Smooth muscle cell (in vitro differentiated cells): ENCODE measurements around the gene PCDHGC3. TPM values are rescaled to one million over a fixed set of nuclear protein-coding genes. Genes with fewer than 3 reads are reported as not detected.
A peak's percentile ranks its signal among the peaks of the same experiment; 100 is the strongest.

ENCODE experiments used
- DNase-seq: peaks from one replicate; lab custom pipeline; 2025; ENCODE audit not compliant: unreplicated experiment; lab: John Stamatoyannopoulos, UW
- H2AFZ ChIP-seq: fragments of 200-600 bp; sonication (generic); 2 replicates; pipeline ENCODE4 v1.6.0; 2016; ENCODE audit warnings: antibody characterized with exemption, low read depth, mild to moderate bottlenecking
- H3F3A ChIP-seq: fragments of 200-600 bp; sonication (generic); 2 replicates; pipeline ENCODE4 v1.6.0; 2017; ENCODE audit warnings: antibody characterized with exemption, low read depth
- H3K27ac ChIP-seq: fragments of 200-600 bp; sonication (generic); 2 replicates; pipeline ENCODE4 v1.5.1; 2016; ENCODE audit warnings: low read depth, mild to moderate bottlenecking
- H3K27me3 ChIP-seq: fragments of 200-600 bp; sonication (generic); 2 replicates; pipeline ENCODE4 v1.6.1; 2016; ENCODE audit warnings: low read depth, mild to moderate bottlenecking
- H3K36me3 ChIP-seq: fragments of 200-600 bp; sonication (generic); 2 replicates; pipeline ENCODE4 v1.5.1; 2016; ENCODE audit warnings: low read depth
- H3K4me1 ChIP-seq: fragments of 200-600 bp; sonication (generic); 2 replicates; pipeline ENCODE4 v1.5.1; 2016; ENCODE audit warnings: low read depth
- H3K4me2 ChIP-seq: fragments of 200-600 bp; sonication (generic); 2 replicates; pipeline ENCODE4 v1.6.0; 2016; ENCODE audit warnings: mild to moderate bottlenecking
- H3K4me3 ChIP-seq: fragments of 200-600 bp; sonication (generic); 2 replicates; pipeline ENCODE4 v1.5.1; 2016; ENCODE audit warnings: mild to moderate bottlenecking
- H3K79me2 ChIP-seq: fragments of 200-600 bp; sonication (generic); 2 replicates; pipeline ENCODE4 v1.6.0; 2016; ENCODE audit warnings: low read depth, mild to moderate bottlenecking
- H3K9ac ChIP-seq: fragments of 200-600 bp; sonication (generic); 2 replicates; pipeline ENCODE4 v1.6.0; 2016; ENCODE audit warnings: low read depth
- H3K9me3 ChIP-seq: fragments of 200-600 bp; sonication (generic); replicated peaks from 2 replicates; pipeline ENCODE4 v1.5.1; 2016; ENCODE audit warnings: low read depth
- H4K20me1 ChIP-seq: fragments of 200-600 bp; sonication (generic); 2 replicates; pipeline ENCODE4 v1.6.0; 2016; ENCODE audit warnings: low read depth
- WGBS: methylation state at CpG from one replicate; pipeline ENCODE4 v1.1.7; 2016; ENCODE audit warnings: low lambda C conversion rate; 5-methylcytosine and 5-hydroxymethylcytosine counted together
- polyA plus RNA-seq: library from polyadenylated mRNA; unstranded; fragments of >200 nt; fragmentation: Nextera tagmentation; extraction: Ambion mirVana; gene quantifications from 2 replicates; pipeline ENCODE4 v1.2.1, GENCODE V29; 2016
- total RNA-seq: library from RNA; depleted of rRNA; stranded (reverse); fragments of >200 nt; gene quantifications from 2 replicates; pipeline ENCODE4 v1.2.3, GENCODE V29; 2014
- TF ChIP-seq, protein P1 (sequence below): fragments of 200-600 bp; sonication (generic); IDR thresholded peaks from 2 replicates; pipeline ENCODE4 v1.5.1; 2017; ENCODE audit warnings: borderline replicate concordance, mild to moderate bottlenecking, antibody characterized with exemption; ENCODE audit not compliant: insufficient read depth, poor library complexity, severe bottlenecking

Gene PCDHGC3
- total and polyA plus RNA-seq, 2 experiments from 2014 or later: 50.3 to 111 TPM

DNA sequence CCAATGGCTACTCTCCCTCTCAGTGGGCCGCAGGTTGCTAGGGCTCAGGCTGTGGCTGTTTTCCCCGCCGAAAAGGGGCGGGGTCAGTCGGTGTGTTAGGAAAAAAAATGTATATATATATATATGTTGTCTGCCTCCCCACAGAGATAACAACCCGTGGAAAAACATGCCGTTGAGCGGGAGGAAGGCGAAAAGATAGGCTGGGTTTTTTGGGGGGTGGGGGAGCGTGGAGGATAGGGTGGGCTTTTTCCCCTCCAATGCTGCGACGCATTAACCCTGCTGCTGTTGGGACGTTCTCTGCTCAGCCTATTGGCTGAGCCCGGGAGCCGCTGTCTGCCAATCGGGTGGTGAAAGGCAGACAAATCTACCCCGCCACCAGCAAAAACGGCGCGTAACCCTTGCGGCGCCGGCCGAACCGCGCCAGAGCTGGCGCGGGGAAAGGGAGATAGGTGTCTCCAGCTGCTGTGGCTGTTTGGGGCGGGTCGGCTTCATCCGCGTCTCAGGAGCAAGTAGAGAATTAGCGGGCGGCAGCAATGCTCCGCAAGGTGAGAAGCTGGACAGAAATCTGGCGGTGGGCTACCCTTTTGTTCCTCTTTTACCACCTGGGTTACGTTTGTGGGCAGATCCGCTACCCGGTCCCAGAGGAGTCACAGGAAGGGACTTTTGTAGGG lies 9.0 kb downstream of the PCDHGC3 start, which contains the start of gene PCDHGC4:
PCDHGC4 (plus strand) TSS at position 390 of the 671 bp plus-strand sequence; CDS start at position 534, 144 bp downstream.
- peaks cover 99% of the 10 kb centered on the region for H4K20me1 ChIP-seq
- peak within 1 kb of the TSS; percentile 83 for H3K4me2 ChIP-seq

GRCh38 chr5:141485321-141486055 lies 9.7 kb downstream of the PCDHGC3 start:
- no peak for DNase-seq
- Histone ChIP-seq H3K9me3 (no peaks in the 10 kb centered on the region), H3K4me2 (no peak overlapping the region), H4K20me1 (peaks cover 99% of the 10 kb centered on the region), H2AFZ (no peak overlapping the region), H3F3A (peaks cover 17% of the 10 kb centered on the region), H3K79me2 (peaks cover 54% of the 10 kb centered on the region), H3K4me3 (peak overlapping the region; percentile 46), H3K36me3 (no peaks in the 10 kb centered on the region), H3K4me1 (peaks cover 12% of the 10 kb centered on the region), H3K27ac (no peak overlapping the region), H3K9ac (no peak overlapping the region), H3K27me3 (no peaks in the 10 kb centered on the region)
- TF ChIP-seq, protein P1, sequence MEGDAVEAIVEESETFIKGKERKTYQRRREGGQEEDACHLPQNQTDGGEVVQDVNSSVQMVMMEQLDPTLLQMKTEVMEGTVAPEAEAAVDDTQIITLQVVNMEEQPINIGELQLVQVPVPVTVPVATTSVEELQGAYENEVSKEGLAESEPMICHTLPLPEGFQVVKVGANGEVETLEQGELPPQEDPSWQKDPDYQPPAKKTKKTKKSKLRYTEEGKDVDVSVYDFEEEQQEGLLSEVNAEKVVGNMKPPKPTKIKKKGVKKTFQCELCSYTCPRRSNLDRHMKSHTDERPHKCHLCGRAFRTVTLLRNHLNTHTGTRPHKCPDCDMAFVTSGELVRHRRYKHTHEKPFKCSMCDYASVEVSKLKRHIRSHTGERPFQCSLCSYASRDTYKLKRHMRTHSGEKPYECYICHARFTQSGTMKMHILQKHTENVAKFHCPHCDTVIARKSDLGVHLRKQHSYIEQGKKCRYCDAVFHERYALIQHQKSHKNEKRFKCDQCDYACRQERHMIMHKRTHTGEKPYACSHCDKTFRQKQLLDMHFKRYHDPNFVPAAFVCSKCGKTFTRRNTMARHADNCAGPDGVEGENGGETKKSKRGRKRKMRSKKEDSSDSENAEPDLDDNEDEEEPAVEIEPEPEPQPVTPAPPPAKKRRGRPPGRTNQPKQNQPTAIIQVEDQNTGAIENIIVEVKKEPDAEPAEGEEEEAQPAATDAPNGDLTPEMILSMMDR: no peak
- WGBS: 59% methylated on average over 38 of the region's 38 CpGs

More for the DNA sequence above, 9.0 kb downstream of the PCDHGC3 start, which contains the start of gene PCDHGC4:
- TF ChIP-seq, protein P1: no peak
- no peak for DNase-seq
- no peaks in the 10 kb centered on the region for H3K9me3 ChIP-seq
- no peaks in the 10 kb centered on the region for H3K27me3 ChIP-seq
- no peaks in the 10 kb centered on the region for H3K36me3 ChIP-seq
- peaks cover 12% of the 10 kb centered on the region for H3K4me1 ChIP-seq
- H2AFZ ChIP-seq: no peak within 1 kb of the TSS
- no peak within 1 kb of the TSS for H3K9ac ChIP-seq
- H3K27ac ChIP-seq: no peak within 1 kb of the TSS
- H3F3A ChIP-seq: peaks cover 12% of the 10 kb centered on the region
- WGBS: 13% methylated on average over 39 of the region's 39 CpGs
- H3K79me2 ChIP-seq: peaks cover 61% of the 10 kb centered on the region
- peak within 1 kb of the TSS; percentile 46 for H3K4me3 ChIP-seq

- TF ChIP-seq, protein P1: no peak
- Histone ChIP-seq H3K9ac (no peak overlapping the region), H4K20me1 (peaks cover 99% of the 10 kb centered on the region), H3K4me1 (peaks cover 12% of the 10 kb centered on the region), H3K4me3 (no peak overlapping the region), H3K27ac (no peak overlapping the region), H3K36me3 (no peaks in the 10 kb centered on the region), H3F3A (peaks cover 23% of the 10 kb centered on the region), H3K9me3 (no peaks in the 10 kb centered on the region), H2AFZ (no peak overlapping the region), H3K27me3 (no peaks in the 10 kb centered on the region), H3K4me2 (no peak overlapping the region), H3K79me2 (peaks cover 53% of the 10 kb centered on the region)
- no peak for DNase-seq
- WGBS: 97% methylated on average over 9 of the region's 9 CpGs
Observed at GRCh38 chr5:141486091-141486490, 10.3 kb downstream of the PCDHGC3 start.
